ENCODE measurements around the gene AXIN1. TPM values are rescaled to one million over a fixed set of nuclear protein-coding genes. Genes with fewer than 3 reads are reported as not detected.

The AXIN1 gene
- total RNA-seq, 1 donor from 2014 or later, result 19.6 TPM

- no peak overlapping the region for H3K27ac Mint-ChIP-seq
- no peaks in the 10 kb centered on the region for H3K9me3 ChIP-seq (ENCODE audit: low read depth)
- H3K36me3 ChIP-seq, result no peaks in the 10 kb centered on the region
These were observed 98.7 kb downstream of the AXIN1 start for GRCh38 chr16:253833-254232.

GRCh38 chr16:252366-253337 is 99.9 kb downstream of the AXIN1 start:
- no peak overlapping the region for H3K4me3 ChIP-seq
- Mint-ChIP-seq H3K27me3 (ENCODE audit: insufficient read depth, low read depth) (no peaks in the 10 kb centered on the region), H3K27ac (no peak overlapping the region), H3K4me1 (no peaks in the 10 kb centered on the region), H3K36me3 (peaks cover 33% of the 10 kb centered on the region), H3K4me3 (no peak overlapping the region), H3K9me3 (no peaks in the 10 kb centered on the region)
- H3K9ac ChIP-seq, result no peak overlapping the region
- no peaks in the 10 kb centered on the region for H3K27me3 ChIP-seq
- peaks cover 4% of the 10 kb centered on the region for H3K79me2 ChIP-seq (ENCODE audit: low read depth)
- no peak overlapping the region for H3K27ac ChIP-seq
- H3F3A ChIP-seq (ENCODE audit: low read depth), result no peaks in the 10 kb centered on the region
- no peak for DNase-seq (ENCODE audit: low spot score)
- H3K4me2 ChIP-seq, result no peak overlapping the region
- H3K36me3 ChIP-seq, result no peaks in the 10 kb centered on the region
- H2AFZ ChIP-seq (replicated peaks), result no peak overlapping the region
- H4K20me1 ChIP-seq (ENCODE audit: low read depth), result peaks cover 11% of the 10 kb centered on the region
- no peak for TF ChIP-seq EZH2 (IDR thresholded peaks at IDR 0.05)
- no peaks in the 10 kb centered on the region for H3K4me1 ChIP-seq
- H3K9me3 ChIP-seq (ENCODE audit: low read depth), result no peaks in the 10 kb centered on the region

More at GRCh38 chr16:253833-254232, 98.7 kb downstream of the AXIN1 start:
- Histone ChIP-seq H3K27ac (no peak overlapping the region), H3K4me3 (no peak overlapping the region), H3K27me3 (no peaks in the 10 kb centered on the region), H2AFZ (replicated peaks) (no peak overlapping the region), H3K79me2 (ENCODE audit: low read depth) (no peaks in the 10 kb centered on the region), H3F3A (ENCODE audit: low read depth) (no peaks in the 10 kb centered on the region), H3K9ac (no peak overlapping the region), H4K20me1 (ENCODE audit: low read depth) (peaks cover 5% of the 10 kb centered on the region), H3K4me1 (no peaks in the 10 kb centered on the region), H3K4me2 (no peak overlapping the region)
- H3K9me3 Mint-ChIP-seq, result no peaks in the 10 kb centered on the region
- no peak for DNase-seq (ENCODE audit: low spot score)
- no peak for TF ChIP-seq CTCF (IDR thresholded peaks at IDR 0.05)
- TF ChIP-seq EZH2phosphoT487 (IDR thresholded peaks at IDR 0.05), result no peak
- no peak for TF ChIP-seq EZH2 (IDR thresholded peaks at IDR 0.05)
- H3K36me3 Mint-ChIP-seq, result peaks cover 29% of the 10 kb centered on the region
- no peaks in the 10 kb centered on the region for H3K4me1 Mint-ChIP-seq
- H3K4me3 Mint-ChIP-seq, result no peak overlapping the region
- no peaks in the 10 kb centered on the region for H3K27me3 Mint-ChIP-seq (ENCODE audit: insufficient read depth, low read depth)

- Histone ChIP-seq H3F3A (ENCODE audit: low read depth) (no peaks in the 10 kb centered on the region), H3K79me2 (ENCODE audit: low read depth) (peaks cover 35% of the 10 kb centered on the region), H3K4me1 (no peaks in the 10 kb centered on the region), H3K4me3 (no peak overlapping the region), H3K9ac (no peak overlapping the region), H3K4me2 (no peak overlapping the region), H3K9me3 (ENCODE audit: low read depth) (no peaks in the 10 kb centered on the region), H3K36me3 (no peaks in the 10 kb centered on the region), H2AFZ (replicated peaks) (no peak overlapping the region), H3K27me3 (no peaks in the 10 kb centered on the region), H3K27ac (no peak overlapping the region), H4K20me1 (ENCODE audit: low read depth) (peaks cover 32% of the 10 kb centered on the region)
- Mint-ChIP-seq H3K4me3 (no peak overlapping the region), H3K4me1 (peaks cover 5% of the 10 kb centered on the region), H3K9me3 (no peaks in the 10 kb centered on the region), H3K36me3 (peaks cover 24% of the 10 kb centered on the region), H3K27ac (no peak overlapping the region), H3K27me3 (ENCODE audit: insufficient read depth, low read depth) (no peaks in the 10 kb centered on the region)
- no peak for DNase-seq (ENCODE audit: low spot score)
- TF ChIP-seq EZH2phosphoT487 (IDR thresholded peaks at IDR 0.05) (no peak), CTCF (IDR thresholded peaks at IDR 0.05) (no peak), EZH2 (IDR thresholded peaks at IDR 0.05) (no peak)
These were observed 103.1 kb downstream of the AXIN1 start for GRCh38 chr16:249431-249830.

GRCh38 chr16:247027-247426 is 105.5 kb downstream of the AXIN1 start:
- no peaks in the 10 kb centered on the region for H3K27me3 ChIP-seq
- no peaks in the 10 kb centered on the region for H3K9me3 Mint-ChIP-seq
- H2AFZ ChIP-seq (replicated peaks), result no peak overlapping the region
- peaks cover 56% of the 10 kb centered on the region for H3K79me2 ChIP-seq (ENCODE audit: low read depth)
- no peaks in the 10 kb centered on the region for H3K4me1 ChIP-seq
- no peak overlapping the region for H3K4me3 Mint-ChIP-seq
- H3K4me1 Mint-ChIP-seq, result peaks cover 5% of the 10 kb centered on the region
- no peak overlapping the region for H3K9ac ChIP-seq
- H3K27me3 Mint-ChIP-seq (ENCODE audit: insufficient read depth, low read depth), result no peaks in the 10 kb centered on the region
- no peak overlapping the region for H3K4me3 ChIP-seq
- no peaks in the 10 kb centered on the region for H3K36me3 ChIP-seq
- no peak overlapping the region for H3K27ac ChIP-seq
- H3K9me3 ChIP-seq (ENCODE audit: low read depth), result no peaks in the 10 kb centered on the region
- no peak for TF ChIP-seq EZH2 (IDR thresholded peaks at IDR 0.05)
- no peak for TF ChIP-seq EZH2phosphoT487 (IDR thresholded peaks at IDR 0.05)
- TF ChIP-seq CTCF (IDR thresholded peaks at IDR 0.05), result no peak
- H3K27ac Mint-ChIP-seq, result no peak overlapping the region
- DNase-seq (ENCODE audit: low spot score), result no peak
- H3K36me3 Mint-ChIP-seq, result peaks cover 19% of the 10 kb centered on the region
- no peak overlapping the region for H3K4me2 ChIP-seq
- H3F3A ChIP-seq (ENCODE audit: low read depth), result no peaks in the 10 kb centered on the region
- H4K20me1 ChIP-seq (ENCODE audit: low read depth), result peaks cover 42% of the 10 kb centered on the region

All from neural progenitor cell (in vitro differentiated cells).